ENCODE measurements around the gene NYNRIN.

Gene NYNRIN

DNA sequence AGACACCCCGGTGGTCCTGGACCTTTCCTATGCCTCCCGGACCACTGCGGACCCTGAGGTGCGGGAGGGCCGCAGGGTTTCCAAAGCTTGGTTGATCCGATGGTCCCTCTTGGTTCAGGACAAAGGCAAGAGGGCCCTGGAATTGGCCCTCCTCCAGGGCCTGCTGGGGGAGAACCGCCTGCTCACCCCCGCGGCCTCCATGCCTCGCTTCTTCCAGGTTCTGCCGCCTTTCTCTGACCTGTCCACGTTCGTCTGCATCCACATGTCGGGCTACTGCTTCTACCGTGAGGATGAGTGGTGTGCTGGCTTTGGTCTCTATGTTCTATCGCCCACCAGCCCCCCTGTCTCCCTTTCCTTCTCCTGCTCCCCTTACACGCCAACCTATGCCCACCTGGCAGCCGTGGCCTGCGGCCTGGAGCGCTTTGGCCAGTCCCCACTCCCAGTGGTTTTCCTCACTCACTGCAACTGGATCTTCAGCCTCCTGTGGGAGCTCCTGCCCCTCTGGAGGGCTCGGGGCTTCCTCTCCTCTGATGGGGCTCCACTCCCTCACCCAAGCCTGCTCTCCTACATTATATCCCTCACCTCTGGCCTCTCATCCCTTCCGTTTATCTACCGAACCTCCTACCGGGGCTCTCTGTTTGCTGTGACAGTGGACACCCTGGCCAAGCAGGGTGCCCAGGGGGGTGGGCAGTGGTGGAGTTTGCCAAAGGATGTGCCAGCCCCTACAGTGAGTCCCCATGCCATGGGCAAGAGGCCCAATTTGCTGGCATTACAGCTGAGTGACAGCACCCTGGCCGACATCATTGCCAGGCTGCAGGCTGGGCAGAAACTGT lies 16.8 kb downstream of the NYNRIN start:
- no peak for DNase-seq (ENCODE audit: low read depth)

DNA sequence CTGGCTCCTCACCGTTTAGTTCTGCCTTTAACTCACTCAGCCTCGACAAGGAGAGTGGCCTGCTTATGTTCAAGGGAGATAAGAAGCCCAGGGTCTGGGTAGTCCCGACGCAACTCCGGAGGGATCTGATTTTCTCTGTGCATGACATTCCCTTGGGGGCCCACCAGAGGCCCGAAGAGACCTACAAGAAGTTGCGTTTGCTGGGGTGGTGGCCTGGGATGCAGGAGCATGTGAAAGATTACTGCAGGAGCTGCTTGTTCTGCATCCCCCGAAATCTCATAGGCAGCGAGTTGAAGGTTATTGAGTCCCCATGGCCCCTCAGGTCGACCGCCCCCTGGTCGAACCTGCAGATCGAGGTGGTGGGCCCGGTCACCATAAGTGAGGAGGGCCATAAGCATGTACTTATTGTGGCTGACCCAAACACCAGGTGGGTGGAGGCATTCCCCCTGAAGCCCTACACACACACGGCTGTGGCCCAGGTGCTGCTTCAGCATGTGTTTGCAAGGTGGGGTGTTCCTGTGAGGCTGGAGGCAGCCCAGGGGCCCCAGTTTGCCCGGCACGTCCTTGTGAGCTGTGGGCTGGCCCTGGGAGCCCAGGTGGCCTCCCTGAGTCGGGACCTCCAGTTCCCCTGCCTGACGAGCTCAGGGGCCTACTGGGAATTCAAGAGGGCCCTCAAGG lies 17.6 kb downstream of the NYNRIN start:
- no peak for DNase-seq (ENCODE audit: low read depth)

DNA sequence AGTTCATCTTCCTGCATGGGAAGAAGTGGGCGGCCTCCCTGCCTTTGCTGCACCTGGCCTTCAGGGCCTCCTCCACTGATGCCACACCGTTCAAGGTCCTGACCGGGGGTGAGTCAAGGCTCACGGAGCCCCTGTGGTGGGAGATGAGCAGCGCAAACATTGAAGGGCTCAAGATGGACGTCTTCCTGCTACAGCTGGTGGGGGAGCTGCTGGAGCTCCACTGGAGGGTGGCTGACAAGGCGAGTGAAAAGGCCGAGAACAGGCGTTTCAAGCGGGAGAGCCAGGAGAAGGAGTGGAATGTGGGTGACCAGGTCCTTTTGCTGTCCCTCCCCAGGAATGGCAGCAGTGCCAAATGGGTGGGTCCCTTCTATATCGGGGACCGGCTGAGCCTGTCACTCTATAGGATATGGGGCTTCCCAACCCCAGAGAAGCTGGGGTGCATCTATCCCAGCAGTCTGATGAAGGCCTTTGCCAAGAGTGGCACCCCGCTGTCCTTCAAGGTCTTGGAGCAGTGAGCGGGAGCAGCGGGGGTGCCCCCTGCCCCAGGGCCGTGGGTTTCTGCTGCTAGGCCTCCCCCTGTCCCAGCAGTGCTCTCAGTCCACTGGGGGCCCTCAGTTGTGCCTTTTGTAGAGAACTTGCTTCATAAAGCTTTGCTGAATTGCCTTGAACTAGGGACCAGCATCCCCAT lies 18.3 kb downstream of the NYNRIN start:
- DNase-seq (ENCODE audit: low read depth) = no peak

GRCh38 chr14:24417832-24418491 lies 19.2 kb downstream of the NYNRIN start:
- no peak for DNase-seq (ENCODE audit: low read depth)

DNA sequence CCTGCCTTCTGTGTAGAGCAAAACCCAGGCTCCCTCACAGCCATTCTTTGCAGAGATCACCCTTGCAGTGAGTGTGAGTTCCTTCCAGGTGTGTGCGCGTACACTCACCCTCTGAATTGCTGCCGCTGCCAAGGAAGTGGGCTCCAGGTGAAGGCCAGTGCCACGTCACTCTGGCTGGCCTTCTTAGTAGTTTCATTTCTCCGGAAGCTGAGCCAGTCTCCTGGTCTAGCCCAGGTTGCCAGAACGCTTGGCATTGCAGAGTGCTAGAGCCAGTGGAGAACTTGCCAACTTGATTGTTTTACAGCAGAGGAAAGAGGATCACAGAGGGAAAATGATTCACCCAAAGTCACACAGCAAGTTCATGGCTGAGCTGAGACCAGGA lies 19.7 kb downstream of the NYNRIN start:
- DNase-seq (ENCODE audit: low read depth) = no peak

GRCh38 chr14:24422261-24422660 lies 23.5 kb downstream of the NYNRIN start:
- no peak for DNase-seq (ENCODE audit: low read depth)

DNA sequence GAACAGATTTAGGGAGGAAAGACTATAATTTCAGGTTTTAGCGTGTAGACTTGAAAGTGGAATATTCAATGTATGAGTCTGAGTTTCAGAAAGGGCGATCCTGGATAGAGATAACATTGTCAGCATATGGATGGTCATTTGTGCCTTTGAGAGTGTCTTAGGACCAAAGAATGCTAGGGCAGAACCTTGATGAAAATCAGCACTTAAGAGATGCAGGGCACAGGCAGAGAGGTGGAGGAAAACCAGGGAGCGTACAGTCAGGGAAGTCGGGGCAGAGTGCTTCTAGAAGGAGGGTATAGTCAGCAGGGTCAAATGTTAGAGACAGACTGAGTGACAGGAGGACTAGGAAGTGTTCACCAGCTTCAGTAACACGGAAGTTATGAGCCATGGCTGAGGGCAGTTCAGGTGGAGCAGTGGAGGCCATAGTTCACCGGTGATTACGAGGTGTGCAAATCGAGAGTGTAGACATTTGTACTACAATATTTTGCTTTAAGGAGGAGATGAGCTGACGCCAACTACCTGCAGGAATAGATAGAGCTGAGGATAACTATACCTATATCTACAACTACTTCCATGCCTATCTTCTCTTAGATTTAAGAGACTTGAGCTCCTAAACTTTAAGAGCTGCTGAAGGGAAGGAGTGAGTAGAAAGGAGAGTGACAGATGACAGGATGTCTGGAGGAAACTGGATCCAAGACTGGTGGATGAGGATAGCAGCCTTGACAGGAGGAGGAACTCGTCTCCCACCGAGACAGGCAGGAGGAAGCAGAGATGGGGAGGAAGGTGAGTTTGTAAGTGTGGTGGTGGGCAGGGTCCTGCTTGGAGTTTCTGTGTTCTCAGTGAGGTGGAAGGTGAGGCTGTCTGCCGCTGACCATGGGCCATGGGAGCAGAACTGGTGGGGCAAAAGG lies 24.1 kb downstream of the NYNRIN start:
- no peak for DNase-seq (ENCODE audit: low read depth)

DNA sequence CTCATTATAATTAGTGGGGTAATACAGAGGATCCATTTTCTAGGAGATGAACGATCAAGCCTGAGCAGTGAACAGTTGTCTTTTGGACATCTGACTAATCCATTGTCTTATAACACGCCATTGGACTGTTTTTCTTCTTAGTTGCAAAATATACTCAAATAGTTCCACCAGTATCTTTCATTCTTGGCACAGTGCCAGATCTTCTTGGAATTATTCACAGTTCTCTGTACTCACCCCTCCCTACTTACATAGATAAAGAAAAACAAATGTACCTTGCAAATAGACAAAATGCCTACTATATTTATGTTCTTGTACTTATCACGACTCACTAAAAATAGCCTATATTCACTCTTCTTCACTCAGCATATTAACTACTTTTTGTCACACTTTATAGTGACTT lies 26.9 kb downstream of the NYNRIN start:
- DNase-seq (ENCODE audit: low read depth) = no peak

GRCh38 chr14:24426150-24426911 lies 27.5 kb downstream of the NYNRIN start:
- no peak for DNase-seq (ENCODE audit: low read depth)

DNA sequence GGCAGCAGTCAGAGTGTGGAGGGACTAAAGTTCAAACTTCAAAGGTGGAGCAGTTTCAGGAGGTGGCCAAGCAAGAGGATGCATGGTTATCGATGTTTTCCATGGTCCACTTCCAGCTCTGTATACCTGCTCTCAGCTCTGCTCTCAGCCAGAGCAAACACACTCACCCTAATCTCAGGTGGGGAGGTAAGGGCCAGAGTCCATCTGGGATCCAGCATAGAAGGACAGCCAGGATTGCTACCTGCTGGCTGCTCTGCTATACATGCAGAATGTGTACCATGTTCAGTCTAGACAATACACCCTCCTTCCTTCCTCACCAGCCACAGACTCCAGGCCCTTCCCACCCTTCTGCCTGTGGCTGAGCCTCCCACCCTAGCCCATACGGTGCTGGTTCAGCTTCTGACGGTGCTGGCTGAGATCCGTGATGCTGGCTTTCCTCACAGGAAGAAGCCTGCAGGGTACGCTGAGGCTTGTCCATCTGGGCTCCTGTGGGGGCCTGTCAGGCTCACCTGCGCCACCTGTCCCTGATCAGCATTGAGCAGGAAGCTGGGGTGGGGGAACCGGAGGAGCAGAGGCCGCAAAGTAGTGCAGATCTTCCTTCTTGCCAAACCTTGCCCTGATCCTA lies 28.2 kb downstream of the NYNRIN start:
- DNase-seq (ENCODE audit: low read depth) = no peak

DNA sequence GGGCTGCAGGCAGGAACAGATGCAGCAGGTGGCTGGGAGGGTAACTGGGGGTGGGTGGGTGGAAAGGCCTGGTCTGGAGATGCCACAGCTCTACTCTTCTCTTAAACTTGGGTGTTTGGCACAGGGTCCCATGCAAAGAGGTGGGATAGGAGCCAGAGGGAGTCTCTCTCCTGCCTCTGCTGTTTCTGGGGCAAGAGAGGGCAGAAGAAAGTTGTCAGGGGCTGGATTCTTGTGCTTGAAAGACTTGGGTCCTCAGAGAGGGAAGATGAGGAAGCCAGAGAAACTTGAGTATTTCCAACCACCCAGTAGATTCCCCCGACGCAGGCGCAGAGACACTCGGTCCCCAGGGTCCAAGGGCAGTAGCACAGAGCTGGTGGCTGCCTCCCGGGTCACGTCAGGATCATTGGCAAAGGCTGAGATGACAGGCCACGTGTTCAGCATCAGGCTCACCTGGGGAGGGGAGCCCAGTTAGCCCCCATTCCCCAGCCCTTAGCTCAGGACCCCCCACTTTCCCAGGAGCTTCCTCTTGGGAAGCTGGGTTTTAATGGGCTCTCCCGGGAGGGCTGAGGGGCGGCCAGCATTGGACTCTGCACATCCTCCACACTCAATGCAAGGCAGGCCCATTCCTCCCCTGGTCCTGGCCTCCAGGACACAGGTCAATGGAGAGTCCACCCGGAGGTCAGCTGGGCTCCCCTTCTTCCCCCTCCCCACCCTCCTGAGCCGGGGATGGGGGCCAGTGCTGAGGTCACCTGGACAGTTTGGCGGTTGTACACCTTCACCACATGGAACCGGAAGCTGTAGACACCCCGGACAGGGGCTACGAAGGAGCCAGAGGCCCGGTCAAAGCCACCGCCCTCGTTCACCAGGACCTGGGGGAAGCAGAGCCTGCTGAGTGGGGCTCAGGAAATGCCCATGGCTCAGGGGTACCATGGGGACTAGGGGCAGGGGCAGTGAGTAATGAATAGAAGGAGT lies 29.0 kb downstream of the NYNRIN start:
- DNase-seq (ENCODE audit: low read depth) = no peak

GRCh38 chr14:24428628-24429394 lies 30.0 kb downstream of the NYNRIN start:
- DNase-seq (ENCODE audit: low read depth) = no peak

GRCh38 chr14:24429395-24430142 lies 30.8 kb downstream of the NYNRIN start, which contains the start of the genes CBLN3 and KHNYN:
Gene CBLN3 (minus strand): TSS chr14:24429668. CDS start chr14:24429054, 614 bp downstream.
Gene KHNYN (plus strand): TSS chr14:24429954. CDS start chr14:24430731, 777 bp downstream.
- peak; percentile 83 for DNase-seq (ENCODE audit: low read depth)

DNA sequence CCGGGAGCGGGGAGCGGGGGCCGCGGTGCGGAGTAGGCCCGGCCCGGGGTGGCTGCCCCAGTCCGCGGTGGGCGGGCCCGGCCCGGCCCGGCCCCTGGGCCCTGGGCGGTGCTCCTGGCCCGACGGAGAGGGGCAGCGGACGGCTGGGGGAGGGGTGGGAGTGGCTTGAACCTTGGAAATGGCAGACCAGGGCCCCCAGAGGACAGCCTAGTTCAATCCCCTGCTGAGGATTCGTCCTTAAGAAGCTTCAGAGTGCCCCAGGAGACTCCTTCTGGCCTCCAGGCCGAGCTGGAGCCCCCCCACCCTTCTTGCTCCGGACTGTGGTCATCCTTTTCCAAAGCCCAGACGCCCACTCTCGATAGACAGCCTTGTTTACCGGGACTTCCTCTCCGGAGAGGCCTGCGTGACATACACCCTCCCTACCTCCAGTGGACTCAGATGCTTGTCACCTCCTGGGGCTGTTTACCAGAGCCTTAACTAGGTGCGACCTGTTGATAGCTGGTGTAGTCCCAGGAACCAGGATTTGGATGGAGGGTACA lies 31.4 kb downstream of the NYNRIN start:
- peak; percentile 67 for DNase-seq (ENCODE audit: low read depth)

GRCh38 chr14:24430682-24431568 lies 32.1 kb downstream of the NYNRIN start:
- peak; percentile 64 for DNase-seq (ENCODE audit: low read depth)

Measured in activated T-cell treated with anti-CD3 and anti-CD28 coated beads for 48 hours (primary cell).